Spleen (tissue), 11 donors: ENCODE results near the gene SCN10A. TPM values are rescaled to one million over a fixed set of nuclear protein-coding genes. Genes with fewer than 3 reads are reported as not detected.

Experiments
- DNase-seq: peaks from one replicate; pipeline ENCODE4 v3.0.0-alpha.2; 2020
- H3K27ac ChIP-seq, 8 donors: fragments of 200-600 bp; sonication (generic) in 7 of 8; 1 replicate in 4 of 8; 2 replicates in 4 of 8; pipeline versions ENCODE4 v1.5.0 to v1.8.0; 2016 to 2021; ENCODE audit warnings: inconsistent platforms in 4 of 8, mild to moderate bottlenecking in 4 of 8, moderate library complexity in 1 of 8
- H3K27me3 ChIP-seq, 7 donors: fragments of 200-600 bp; sonication (generic) in 6 of 7; replicated peaks in 1 of 7; 1 replicate in 4 of 7; 2 replicates in 3 of 7; pipeline versions ENCODE4 v1.5.0 to v1.8.0; 2016 to 2021; ENCODE audit warnings: inconsistent platforms in 3 of 7, mild to moderate bottlenecking in 1 of 7
- H3K36me3 ChIP-seq, 6 donors: fragments of 200-600 bp; sonication (generic) in 5 of 6; 1 replicate in 4 of 6; 2 replicates in 2 of 6; pipeline versions ENCODE4 v1.5.0 to v1.8.0; 2016 to 2021; ENCODE audit warnings: inconsistent platforms in 2 of 6
- H3K4me1 ChIP-seq, 6 donors: fragments of 200-600 bp; sonication (generic) in 5 of 6; 1 replicate in 3 of 6; 2 replicates in 3 of 6; pipeline versions ENCODE4 v1.5.0 to v1.8.0; 2016 to 2021; ENCODE audit warnings: inconsistent platforms in 3 of 6
- H3K4me3 ChIP-seq, 8 donors: fragments of 200-600 bp; sonication (generic) in 7 of 8; 1 replicate in 4 of 8; 2 replicates in 4 of 8; pipeline versions ENCODE4 v1.5.0 to v1.8.0; 2016 to 2021; ENCODE audit warnings: inconsistent platforms in 4 of 8, mild to moderate bottlenecking in 4 of 8, moderate library complexity in 2 of 8
- H3K9me3 ChIP-seq, 8 donors: fragments of 200-600 bp; sonication (generic) in 7 of 8; 1 replicate in 4 of 8; 2 replicates in 4 of 8; pipeline versions ENCODE4 v1.5.0 to v1.8.0; 2016 to 2021; ENCODE audit warnings: inconsistent platforms in 4 of 8
- CTCF ChIP-seq, 11 experiments: fragments of 200-600 bp in 7 of 11; fragments of 450-650 bp in 4 of 11; sonication (generic) in 4 of 11; IDR thresholded peaks in 8 of 11; conservative IDR thresholded peaks in 3 of 11; 1 replicate in 7 of 11; 2 replicates in 4 of 11; pipeline versions ENCODE4 v1.4.0 to v1.8.0; 2016 to 2021; ENCODE audit warnings: antibody characterized with exemption in 11 of 11, inconsistent platforms in 4 of 11, mild to moderate bottlenecking in 1 of 11
- POLR2A ChIP-seq, 3 donors: fragments of 450-650 bp; IDR thresholded peaks; one replicate each; pipeline ENCODE4 v1.5.1; 2017; ENCODE audit warnings: antibody characterized with exemption in 3 of 3, mild to moderate bottlenecking in 1 of 3
- POLR2AphosphoS5 ChIP-seq, 3 donors: sonication (generic); formaldehyde crosslinking; IDR thresholded peaks; one replicate each; pipeline ENCODE4 v1.5.1; 2017; ENCODE audit warnings: antibody characterized with exemption in 3 of 3
- WGBS, 5 donors: extraction: QIAGEN DNeasy Blood & Tissue Kit in 3 of 5; methylation state at CpG; one replicate each; pipeline versions ENCODE4 v1.1.5 to v1.1.7; 2013 to 2018; 5-methylcytosine and 5-hydroxymethylcytosine counted together
- intact Hi-C: fragments of 100-400 bp; cut with DNase I; formaldehyde crosslinking; loops from one replicate; pipeline ENCODE4 v1.15.0; 2023; ENCODE audit warnings: low total_unique reads
- polyA plus RNA-seq, 3 donors: library from polyadenylated mRNA; stranded (reverse); fragments of 200-250 nt; gene quantifications; one replicate each; pipeline ENCODE4 v1.2.1, GENCODE V29; 2013
- total RNA-seq, 7 donors: library from RNA; depleted of rRNA in 3 of 7; stranded (reverse); fragments of >200 nt in 3 of 7; fragmentation: NEBNext Ultra II Directional in 4 of 7; extraction: Animal tissue kit (Norgen Biotek cat#: 25700) in 4 of 7; gene quantifications; one replicate each; pipeline versions ENCODE4 v1.1.0 to v1.2.1, GENCODE V29; 2016 to 2021
- donor health status: healthy with polysubstance abuse.
- donor health status: DM: no; HTN: no; CAD: no; lungs with moderate emphysema.
- donor health status: DM: no; HTN: no; CAD: no.
- donor health status: Bipolar disorder and iron deficiency.
- donor health status: healthy.
- donor health status: DM: no; HTN: no; CAD: no.
- donor health status: DM: yes; HTN: yes; CAD: no.

SCN10A gene
- total and polyA plus RNA-seq, 10 donors, result under 0.01 to 0.26 (median 0.02) TPM; not detected in 7

- no peak for DNase-seq
- TF ChIP-seq POLR2AphosphoS5 (IDR thresholded peaks at IDR 0.05) (no peak), CTCF (IDR thresholded peaks at IDR 0.05 in 8 of 11, conservative IDR thresholded peaks at IDR 0.05 in 3 of 11) (no peak), POLR2A (IDR thresholded peaks at IDR 0.05) (no peak)
- 94 to 100% (median 96%) methylated on average over 1 of the region's 1 CpG for WGBS, 5 donors
- Histone ChIP-seq H3K9me3 (no peaks in the 10 kb centered on the region), H3K27me3 (peaks cover 0 to 9% (median 0%) of the 10 kb centered on the region in 7 donors), H3K27ac (no peak overlapping the region), H3K4me1 (peaks cover 0 to 3% (median 0%) of the 10 kb centered on the region in 6 donors), H3K4me3 (no peak overlapping the region), H3K36me3 (no peaks in the 10 kb centered on the region)
- intact Hi-C loops, result no loop called here
Observed at GRCh38 chr3:38742550-38742949, 73.5 kb downstream of the SCN10A start.

DNA sequence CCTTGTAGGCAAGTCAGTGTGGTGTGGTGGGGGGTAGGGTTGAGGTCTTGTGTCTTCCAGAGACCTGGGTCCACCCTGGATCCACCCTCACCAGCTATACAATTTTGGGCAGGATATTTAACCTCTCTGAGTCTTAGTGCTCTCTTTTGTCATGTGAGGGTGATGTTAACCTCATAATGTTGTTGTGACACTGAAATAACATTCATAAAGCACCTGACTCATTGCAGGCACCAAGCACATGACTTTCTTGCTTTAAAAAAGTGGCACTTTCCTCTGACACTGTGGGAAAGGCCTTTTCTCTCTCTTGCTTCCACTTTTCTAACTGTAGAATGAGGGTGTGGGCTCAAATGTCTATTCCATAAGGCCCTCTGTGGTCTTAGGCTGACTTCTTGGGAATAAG, 75.5 kb downstream of the SCN10A start:
- no peak for TF ChIP-seq POLR2A (IDR thresholded peaks at IDR 0.05)
- TF ChIP-seq POLR2AphosphoS5 (IDR thresholded peaks at IDR 0.05), result no peak
- TF ChIP-seq CTCF (IDR thresholded peaks at IDR 0.05 in 8 of 11, conservative IDR thresholded peaks at IDR 0.05 in 3 of 11), result no peak
- no peak overlapping the region for H3K4me3 ChIP-seq
- no peak overlapping the region for H3K27ac ChIP-seq
- intact Hi-C loops, result no loop called here
- no peaks in the 10 kb centered on the region for H3K9me3 ChIP-seq
- H3K4me1 ChIP-seq, result peaks cover 0 to 3% (median 0%) of the 10 kb centered on the region in 6 donors
- no peaks in the 10 kb centered on the region for H3K36me3 ChIP-seq
- DNase-seq, result no peak
- peaks cover 0 to 9% (median 0%) of the 10 kb centered on the region in 7 donors for H3K27me3 ChIP-seq

GRCh38 chr3:38739931-38740330, 76.1 kb downstream of the SCN10A start:
- Histone ChIP-seq H3K4me3 (no peak overlapping the region), H3K27me3 (peaks cover 0 to 9% (median 0%) of the 10 kb centered on the region in 7 donors), H3K4me1 (peaks cover 0 to 3% (median 0%) of the 10 kb centered on the region in 6 donors), H3K36me3 (no peaks in the 10 kb centered on the region), H3K9me3 (no peaks in the 10 kb centered on the region), H3K27ac (no peak overlapping the region)
- DNase-seq, result no peak
- TF ChIP-seq POLR2A (IDR thresholded peaks at IDR 0.05), result no peak
- no peak for TF ChIP-seq POLR2AphosphoS5 (IDR thresholded peaks at IDR 0.05)
- TF ChIP-seq CTCF (IDR thresholded peaks at IDR 0.05 in 8 of 11, conservative IDR thresholded peaks at IDR 0.05 in 3 of 11), result no peak
- 67 to 79% (median 77%) methylated on average over 3 of the region's 3 CpGs for WGBS, 5 donors
- intact Hi-C loops, result no loop called here

- intact Hi-C loops, result no loop called here
- no peak for TF ChIP-seq POLR2A (IDR thresholded peaks at IDR 0.05)
- no peak for TF ChIP-seq POLR2AphosphoS5 (IDR thresholded peaks at IDR 0.05)
- TF ChIP-seq CTCF (IDR thresholded peaks at IDR 0.05 in 8 of 11, conservative IDR thresholded peaks at IDR 0.05 in 3 of 11), result no peak
- no peak for DNase-seq
Observed at GRCh38 chr3:38739396-38739689, 76.7 kb downstream of the SCN10A start.

More at GRCh38 chr3:38739396-38739689, 76.7 kb downstream of the SCN10A start:
- WGBS, 5 donors, result 58 to 72% (median 70%) methylated on average over 5 of the region's 5 CpGs
- H3K27ac ChIP-seq, result no peak overlapping the region
- peaks cover 0 to 3% (median 0%) of the 10 kb centered on the region in 6 donors for H3K4me1 ChIP-seq
- no peaks in the 10 kb centered on the region for H3K36me3 ChIP-seq
- H3K4me3 ChIP-seq, result no peak overlapping the region
- peaks cover 0 to 9% (median 0%) of the 10 kb centered on the region in 7 donors for H3K27me3 ChIP-seq
- no peaks in the 10 kb centered on the region for H3K9me3 ChIP-seq
